ENCODE measurements around the gene FLYWCH2. TPM values are rescaled to one million over a fixed set of nuclear protein-coding genes. Genes with fewer than 3 reads are reported as not detected.
"Not testable (repeated sequence)": the region's sequence is repeated elsewhere in the genome, so short reads cannot be mapped to it uniquely, and the experiment has no call there.

Gene FLYWCH2
- total RNA-seq, 1 donor from 2014 or later: 63.7 TPM

- Histone ChIP-seq H3K27me3 (ENCODE audit: control insufficient read depth, insufficient read depth, low read length) (no peaks in the 10 kb centered on the region), H3K36me3 (ENCODE audit: control insufficient read depth, insufficient read depth, low read length) (peaks cover 43% of the 10 kb centered on the region), H3K4me3 (ENCODE audit: low read depth, low read length) (no peak overlapping the region)
- FAIRE-seq (no peak), DNase-seq (ENCODE audit: low read depth) (no peak)
- no peak for TF ChIP-seq CTCF (IDR thresholded peaks at IDR 0.05; ENCODE audit: insufficient read depth, low read length, severe bottlenecking)
Measured at GRCh38 chr16:2939968-2940367, 57.0 kb downstream of the FLYWCH2 start.

- Histone ChIP-seq H3K27me3 (ENCODE audit: control insufficient read depth, insufficient read depth, low read length) (no peaks in the 10 kb centered on the region), H3K36me3 (ENCODE audit: control insufficient read depth, insufficient read depth, low read length) (peaks cover 33% of the 10 kb centered on the region), H3K4me3 (ENCODE audit: low read depth, low read length) (no peak overlapping the region)
- no peak for FAIRE-seq
- no peak for DNase-seq (ENCODE audit: low read depth)
- TF ChIP-seq CTCF (IDR thresholded peaks at IDR 0.05; ENCODE audit: insufficient read depth, low read length, severe bottlenecking): no peak
Measured at GRCh38 chr16:2942045-2942444, 59.0 kb downstream of the FLYWCH2 start.

GRCh38 chr16:2943716-2944115 is 60.7 kb downstream of the FLYWCH2 start:
- not testable (repeated sequence) for DNase-seq (ENCODE audit: low read depth); H3K4me3 ChIP-seq (ENCODE audit: low read depth, low read length); FAIRE-seq; H3K27me3 ChIP-seq (ENCODE audit: control insufficient read depth, insufficient read depth, low read length)
- H3K36me3 ChIP-seq (ENCODE audit: control insufficient read depth, insufficient read depth, low read length): peaks cover 22% of the 10 kb centered on the region

GRCh38 chr16:2946649-2947048 is 63.6 kb downstream of the FLYWCH2 start:
- no peaks in the 10 kb centered on the region for H3K27me3 ChIP-seq (ENCODE audit: control insufficient read depth, insufficient read depth, low read length)
- peaks cover 13% of the 10 kb centered on the region for H3K36me3 ChIP-seq (ENCODE audit: control insufficient read depth, insufficient read depth, low read length)
- FAIRE-seq (no peak), DNase-seq (ENCODE audit: low read depth) (no peak)
- H3K4me3 ChIP-seq (ENCODE audit: low read depth, low read length): no peak overlapping the region
- TF ChIP-seq CTCF (IDR thresholded peaks at IDR 0.05; ENCODE audit: insufficient read depth, low read length, severe bottlenecking): no peak

Other genes with a start within 250 kb of the FLYWCH2 start
- 28.4 and 46.1 TPM in 2 replicates for gene KCTD5, start 200.7 kb upstream of the FLYWCH2 start, total RNA-seq
- gene PRSS27, start 163.0 kb upstream of the FLYWCH2 start, total RNA-seq: 1.3 and 4.5 TPM in 2 replicates
- gene SRRM2, start 130.6 kb upstream of the FLYWCH2 start, total RNA-seq: 30.5 and 41.5 TPM in 2 replicates
- gene ELOB, start 105.9 kb upstream of the FLYWCH2 start, total RNA-seq: 468 and 946 TPM in 2 replicates
- not detected in 2 replicates for gene PRSS33, start 95.7 kb upstream of the FLYWCH2 start, total RNA-seq
- not detected in 2 replicates for gene PRSS41, start 84.7 kb upstream of the FLYWCH2 start, total RNA-seq
- gene PRSS21, start 66.0 kb upstream of the FLYWCH2 start, total RNA-seq: 2.8 and 4.5 TPM in 2 replicates
- 0.53 and 0.90 TPM in 2 replicates for gene ZG16B, start 52.9 kb upstream of the FLYWCH2 start, total RNA-seq
- 9.2 and 16.9 TPM in 2 replicates for gene PRSS22, start 25.0 kb upstream of the FLYWCH2 start, total RNA-seq
- gene FLYWCH1, start 28.7 kb downstream of the FLYWCH2 start, total RNA-seq: 41.9 and 96.5 TPM in 2 replicates
- 1.1 and 1.2 TPM in 2 replicates for gene KREMEN2, start 81.1 kb downstream of the FLYWCH2 start, total RNA-seq
- gene PAQR4, start 86.1 kb downstream of the FLYWCH2 start, total RNA-seq: 5.3 and 5.5 TPM in 2 replicates
- gene PKMYT1, start 97.2 kb downstream of the FLYWCH2 start, total RNA-seq: 0.26 and 0.51 TPM in 2 replicates
- under 0.01 and 0.13 TPM in 2 replicates for gene CLDN9, start 129.7 kb downstream of the FLYWCH2 start, total RNA-seq
- not detected in 2 replicates for gene CLDN6, start 135.0 kb downstream of the FLYWCH2 start, total RNA-seq
- gene TNFRSF12A, start 137.2 kb downstream of the FLYWCH2 start, total RNA-seq: 440 and 686 TPM in 2 replicates
- 1.1 and 5.6 TPM in 2 replicates for gene HCFC1R1, start 140.7 kb downstream of the FLYWCH2 start, total RNA-seq
- 23.7 and 28.4 TPM in 2 replicates for gene THOC6, start 140.8 kb downstream of the FLYWCH2 start, total RNA-seq
- gene BICDL2, start 153.7 kb downstream of the FLYWCH2 start, total RNA-seq: 24.5 and 56.1 TPM in 2 replicates
- gene MMP25, start 163.3 kb downstream of the FLYWCH2 start, total RNA-seq: under 0.01 and 0.13 TPM in 2 replicates
- 0.53 and 2.8 TPM in 2 replicates for gene IL32, start 182.4 kb downstream of the FLYWCH2 start, total RNA-seq
- not detected in 2 replicates for gene ZSCAN10, start 216.1 kb downstream of the FLYWCH2 start, total RNA-seq
- gene ZNF205, start 229.4 kb downstream of the FLYWCH2 start, total RNA-seq: 17.5 and 22.4 TPM in 2 replicates

Data from bronchial epithelial cell (primary cell).